COR-L47 (cell line): ENCODE results near the gene SYPL2.

Experiments used
- DNase-seq: peaks from one replicate; lab custom pipeline; 2025; lab: John Stamatoyannopoulos, UW

Gene SYPL2

DNA sequence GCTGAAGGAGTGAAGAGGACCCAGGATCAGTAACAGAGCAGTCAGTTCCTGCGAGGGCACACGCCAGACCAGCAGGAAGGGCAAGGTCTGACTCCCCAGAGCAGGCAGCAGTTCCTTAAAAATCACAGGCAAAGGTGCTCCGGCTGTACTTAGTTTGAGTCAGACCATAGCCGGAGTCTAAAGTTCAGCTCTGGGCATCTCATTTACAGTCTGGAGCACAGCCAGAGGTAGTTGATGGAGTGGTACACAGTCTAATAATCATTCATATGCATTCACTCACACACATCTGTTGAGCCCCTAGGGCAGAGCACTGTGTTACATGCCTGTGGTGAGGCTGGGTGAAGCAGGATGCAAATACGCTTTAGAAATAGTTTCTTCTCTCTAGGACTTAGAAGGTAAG is 50.5 kb downstream of the SYPL2 start:
- no peak for DNase-seq

DNA sequence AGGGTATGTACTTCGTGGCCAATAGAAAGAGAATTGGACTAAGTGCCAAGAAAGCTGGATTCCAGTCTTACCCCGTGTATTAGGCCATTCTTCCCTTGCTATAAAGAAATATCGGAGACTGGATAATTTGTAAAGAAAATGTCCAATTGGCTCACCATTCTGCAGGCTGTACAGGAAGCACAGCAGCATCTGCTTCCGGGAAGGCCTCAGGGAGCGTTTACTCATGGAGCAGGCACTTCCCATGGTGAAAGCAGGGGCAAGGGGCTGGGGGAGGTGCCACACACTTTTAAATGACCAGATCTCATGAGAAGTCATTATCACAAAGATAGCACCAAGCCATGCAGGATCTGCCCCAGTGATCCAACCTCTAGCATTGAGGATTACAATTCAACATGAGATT is 51.0 kb downstream of the SYPL2 start:
- DNase-seq: no peak

DNA sequence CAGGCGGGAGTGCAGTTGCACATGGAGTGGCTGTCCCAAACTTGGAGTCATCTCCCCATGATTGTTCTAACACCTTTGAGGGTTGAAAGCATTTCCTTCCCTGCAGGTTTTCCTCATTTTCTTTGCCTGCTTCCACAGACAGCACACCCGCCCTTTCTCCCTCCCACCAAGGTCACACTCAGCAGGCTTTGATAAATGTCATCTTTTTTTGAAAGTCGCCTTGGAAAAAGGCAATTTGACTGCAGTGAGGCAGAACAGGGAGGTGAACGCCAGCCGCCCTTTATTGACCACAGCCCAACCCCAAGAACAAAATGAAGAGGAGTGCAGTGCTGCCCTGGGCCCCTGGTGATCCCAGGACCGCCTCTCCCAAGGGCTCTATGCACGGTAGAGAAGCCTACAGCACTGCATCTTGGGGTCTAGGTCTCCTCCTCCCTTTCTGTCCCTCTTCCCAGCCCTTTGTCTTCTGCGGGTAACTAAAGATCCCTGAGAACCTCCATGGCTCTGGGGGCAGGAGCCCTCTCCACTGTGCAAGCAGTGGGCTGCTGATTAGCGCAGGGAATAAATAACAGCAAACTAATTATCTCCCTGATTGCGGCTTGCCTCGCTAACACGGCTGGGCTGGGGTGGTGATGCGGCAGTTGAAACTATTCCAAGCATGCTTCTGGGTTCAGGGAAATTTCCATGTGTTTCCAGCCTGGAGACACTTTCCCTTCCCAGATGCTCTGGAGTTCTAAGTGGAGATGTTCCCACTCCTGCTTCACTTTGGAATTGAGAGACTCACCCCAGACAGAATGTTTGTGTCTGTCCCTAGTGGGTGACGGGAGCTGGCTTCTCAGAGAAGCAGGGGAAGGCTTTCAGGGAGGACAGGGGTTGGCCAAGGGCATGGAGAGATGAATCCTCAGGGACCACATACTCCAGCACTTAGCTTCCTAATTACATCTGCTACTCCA is 54.9 kb downstream of the SYPL2 start:
- DNase-seq: no peak

DNA sequence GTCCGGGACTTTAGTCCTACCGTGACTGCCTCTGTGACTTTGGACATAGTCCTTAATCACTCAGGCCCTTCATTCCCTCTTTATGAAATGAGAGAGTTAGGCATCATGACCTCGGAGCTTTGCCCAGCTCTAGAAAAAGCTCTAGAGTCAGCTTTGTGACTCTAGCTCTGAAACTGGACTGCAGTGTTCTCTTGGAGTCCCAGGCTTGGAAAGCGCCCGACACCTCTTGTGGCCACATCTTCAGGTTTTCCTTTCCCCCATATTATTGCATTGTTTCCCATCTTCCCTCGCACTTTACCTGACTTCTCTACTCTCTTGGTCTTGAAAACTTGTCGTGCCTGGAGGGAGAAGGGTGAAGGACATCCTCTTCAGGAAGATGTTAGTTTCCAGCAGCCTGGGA is 55.7 kb downstream of the SYPL2 start:
- no peak for DNase-seq

DNA sequence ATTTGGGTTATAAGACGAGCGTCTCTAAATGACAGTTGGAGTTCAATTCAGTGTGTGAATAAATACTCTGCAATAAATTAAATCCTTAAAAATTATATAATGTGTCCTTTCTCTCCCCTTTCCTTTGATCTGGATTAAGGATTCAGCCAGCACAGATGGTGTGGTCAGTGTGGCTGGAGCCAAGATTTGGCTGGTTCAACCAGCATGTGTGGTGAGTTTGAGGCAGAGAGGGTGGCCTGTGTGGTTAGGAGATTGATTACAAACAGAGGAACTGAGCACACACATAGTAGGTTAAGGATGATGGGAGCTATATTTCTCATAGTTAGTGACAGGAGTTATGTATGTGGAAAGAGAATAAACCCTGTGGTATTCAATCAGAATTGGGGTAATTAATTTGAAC is 57.4 kb downstream of the SYPL2 start:
- no peak for DNase-seq

DNA sequence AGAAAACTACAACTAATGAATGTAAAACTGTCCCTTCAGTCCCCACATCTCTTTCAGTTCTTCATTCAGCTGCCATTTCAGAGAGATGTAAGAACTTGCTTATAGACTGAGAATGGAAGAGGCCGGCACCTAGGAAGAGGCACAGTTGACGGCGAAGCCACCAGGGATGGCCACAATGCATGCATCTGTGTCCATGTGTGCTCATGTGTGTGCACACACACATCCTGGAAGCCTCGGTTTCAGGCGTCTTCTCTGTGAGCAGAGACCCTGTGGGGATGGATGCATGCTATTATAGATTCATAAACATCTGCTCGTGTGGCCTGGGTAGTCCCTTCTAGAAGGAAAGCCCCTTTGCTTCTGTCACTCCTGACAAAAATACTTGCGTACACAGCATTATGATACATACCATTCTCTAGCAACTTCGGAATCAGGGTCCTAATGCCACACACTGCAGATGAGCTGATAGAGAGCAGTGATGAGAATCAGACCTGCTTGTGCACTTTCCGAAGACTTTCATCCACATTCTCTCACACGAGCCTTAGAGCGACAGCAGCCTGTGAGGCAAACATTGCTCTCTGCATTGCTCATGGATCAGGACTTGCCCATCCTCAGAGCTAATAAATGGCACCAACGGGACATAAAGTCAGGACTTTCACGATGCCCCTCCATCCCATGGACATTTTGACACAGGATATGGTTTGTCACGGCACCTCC is 60.9 kb downstream of the SYPL2 start:
- no peak for DNase-seq

DNA sequence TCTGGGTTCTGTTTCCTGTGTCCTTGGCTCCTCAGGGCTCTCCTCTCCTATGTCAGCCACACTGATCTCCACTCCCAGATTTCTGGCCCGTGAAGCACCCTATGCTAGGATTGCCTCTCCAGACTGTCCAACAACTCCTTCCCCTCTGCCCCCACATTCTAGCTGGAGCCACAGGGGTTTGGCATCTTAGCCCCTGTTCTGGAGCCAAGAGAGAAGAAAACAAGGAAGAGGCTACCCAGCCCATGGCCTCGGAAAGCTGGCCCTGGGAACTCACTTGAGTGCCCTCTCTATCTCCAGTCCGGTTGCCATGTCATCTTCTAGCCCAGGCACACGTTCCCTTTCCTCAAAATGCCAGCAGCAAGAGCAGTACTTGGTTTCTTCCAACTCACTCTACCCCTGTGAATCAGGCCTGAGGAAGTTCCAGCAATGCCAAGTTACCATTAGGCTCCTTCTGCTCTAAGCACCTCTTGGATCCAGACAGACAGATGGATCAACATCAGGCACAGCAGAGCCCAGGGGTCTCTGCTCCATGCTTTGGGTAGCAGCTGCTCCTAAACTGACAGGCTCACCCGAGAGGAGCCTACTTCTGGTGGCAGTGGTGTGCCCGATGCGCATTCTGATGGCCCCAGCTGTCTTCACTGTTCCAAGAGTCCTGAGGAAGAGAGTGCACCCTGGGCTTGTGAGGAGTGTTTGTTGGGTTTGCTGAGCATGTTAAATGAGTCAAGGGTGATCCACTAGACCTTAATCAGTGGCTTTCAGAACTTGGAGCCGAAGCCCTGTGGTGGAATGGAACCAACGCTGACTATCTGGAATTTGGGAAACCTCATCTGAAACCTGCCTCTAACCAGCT is 61.7 kb downstream of the SYPL2 start:
- DNase-seq: no peak

DNA sequence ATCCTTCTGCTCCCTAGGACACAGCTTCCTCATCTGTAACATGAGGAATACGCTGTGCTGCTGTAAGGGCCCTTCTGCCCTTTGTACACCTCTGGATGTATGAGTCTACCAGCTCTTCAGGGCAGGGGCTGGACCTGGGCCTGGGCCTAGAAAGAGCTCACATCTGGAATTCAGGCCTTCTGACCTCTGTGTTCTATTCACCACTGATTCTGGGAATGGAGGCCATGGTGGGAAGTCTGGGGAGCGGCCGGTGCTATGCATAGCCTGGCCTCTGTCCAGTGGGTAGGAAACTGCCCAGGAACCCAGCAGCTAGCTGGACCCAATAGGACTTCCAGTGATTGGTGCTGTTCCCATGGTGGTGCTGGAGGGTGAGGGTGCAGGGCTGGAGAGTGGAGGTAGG is 62.4 kb downstream of the SYPL2 start:
- DNase-seq: no peak

DNA sequence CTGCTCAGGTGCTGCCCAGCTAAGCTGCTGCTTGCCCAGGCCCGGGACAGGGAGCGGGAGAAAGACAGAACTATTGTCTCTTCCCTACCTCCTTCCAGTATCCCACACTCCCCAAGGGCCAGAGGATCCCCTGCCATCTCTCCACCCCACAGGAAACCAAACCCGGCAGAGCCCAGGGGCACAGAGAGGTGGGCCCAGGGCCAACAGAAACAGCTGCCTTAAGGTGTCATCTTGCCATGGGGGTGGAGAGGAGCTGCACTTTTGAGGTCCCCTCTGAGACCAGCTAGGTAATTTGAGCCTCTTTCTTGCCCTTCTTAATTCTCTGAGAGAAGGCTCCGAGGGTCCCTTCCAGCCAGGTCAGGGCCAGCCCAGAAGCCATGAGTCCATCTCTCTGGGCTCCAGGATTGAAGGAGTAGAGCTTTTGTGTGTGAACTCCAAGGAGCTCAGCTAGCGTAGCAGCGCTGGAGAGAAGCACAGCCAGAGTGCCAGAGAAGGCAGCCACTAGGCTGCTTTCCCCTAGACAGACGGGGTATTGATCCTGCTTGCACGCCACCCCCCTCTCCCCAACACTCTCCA is 63.6 kb downstream of the SYPL2 start:
- DNase-seq: peak; percentile 19

DNA sequence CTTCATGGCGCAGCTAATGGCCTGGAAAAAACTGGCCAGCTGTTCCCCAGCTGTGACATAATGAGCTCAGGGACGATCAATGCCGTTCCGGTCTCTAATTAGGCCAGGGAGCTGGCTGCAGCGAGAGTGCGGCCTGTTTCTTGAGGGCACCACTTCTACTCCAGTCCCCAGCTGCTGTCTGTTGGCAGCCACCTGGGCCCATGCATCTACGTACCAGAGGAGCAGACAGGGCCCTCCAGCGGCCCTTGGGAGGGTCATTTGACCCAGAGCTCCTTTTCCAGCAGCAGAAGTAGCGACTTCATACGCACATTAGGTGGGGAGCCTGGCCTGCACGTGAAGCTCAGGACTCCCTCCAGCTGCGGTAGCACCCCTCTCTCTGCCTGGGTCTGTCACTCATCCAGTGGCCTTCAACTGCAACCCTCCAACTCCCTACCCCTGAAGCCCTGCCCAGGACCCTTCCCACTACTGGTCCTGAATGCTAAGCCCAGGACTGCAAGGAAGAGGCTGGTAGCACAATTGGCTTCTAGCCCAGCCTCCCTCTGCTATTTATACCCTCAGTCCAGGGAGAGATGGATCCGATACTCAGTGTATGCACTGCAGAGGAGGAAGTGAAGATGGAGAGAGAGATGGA is 64.2 kb downstream of the SYPL2 start:
- peak; percentile 34 for DNase-seq

DNA sequence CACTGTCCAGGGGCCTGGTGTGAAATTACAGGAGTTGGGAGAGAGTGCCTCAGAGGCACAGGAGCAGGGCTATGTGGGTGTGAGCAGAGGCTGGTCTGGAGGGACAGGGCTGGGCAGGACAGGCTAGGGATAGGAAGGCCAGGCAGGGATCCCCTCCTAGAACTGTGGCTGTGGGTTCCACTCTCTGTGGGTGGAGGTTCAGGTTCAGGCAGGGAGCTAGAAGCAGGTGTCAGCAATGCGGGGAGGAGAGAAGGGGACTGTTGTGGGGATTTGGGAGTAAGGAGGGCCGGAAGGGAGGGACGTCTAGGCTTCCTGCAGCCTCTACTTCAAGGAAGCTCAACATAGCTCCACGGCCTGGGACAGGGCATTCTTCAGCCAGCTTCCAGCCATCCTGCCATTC is 65.0 kb downstream of the SYPL2 start:
- no peak for DNase-seq
